ENCODE data around the gene EPGN.

EPGN gene

GRCh38 chr4:74319470-74319869, 11.2 kb downstream of the EPGN start:
- no peaks in the 10 kb centered on the region for H3K4me1 Mint-ChIP-seq (ENCODE audit: low read depth)
- H3K4me3 Mint-ChIP-seq = no peak overlapping the region
- no peaks in the 10 kb centered on the region for H3K9me3 Mint-ChIP-seq
- H3K27ac Mint-ChIP-seq = no peak overlapping the region
- H3K36me3 Mint-ChIP-seq (ENCODE audit: low read depth) = no peaks in the 10 kb centered on the region
- peaks cover 7% of the 10 kb centered on the region for H3K27me3 Mint-ChIP-seq

- Mint-ChIP-seq H3K27me3 (peaks cover 10% of the 10 kb centered on the region), H3K4me3 (no peak overlapping the region), H3K36me3 (ENCODE audit: low read depth) (no peaks in the 10 kb centered on the region), H3K27ac (no peak overlapping the region), H3K4me1 (ENCODE audit: low read depth) (no peaks in the 10 kb centered on the region), H3K9me3 (no peaks in the 10 kb centered on the region)
Measured at GRCh38 chr4:74320559-74321118, 12.4 kb downstream of the EPGN start.

- H3K4me1 Mint-ChIP-seq (ENCODE audit: low read depth) = no peaks in the 10 kb centered on the region
- no peaks in the 10 kb centered on the region for H3K36me3 Mint-ChIP-seq (ENCODE audit: low read depth)
- no peak overlapping the region for H3K27ac Mint-ChIP-seq
- H3K9me3 Mint-ChIP-seq = no peaks in the 10 kb centered on the region
- no peak overlapping the region for H3K4me3 Mint-ChIP-seq
- H3K27me3 Mint-ChIP-seq = peaks cover 12% of the 10 kb centered on the region
Measured at GRCh38 chr4:74322301-74322700, 14.0 kb downstream of the EPGN start.

GRCh38 chr4:74323663-74324062, 15.4 kb downstream of the EPGN start:
- Mint-ChIP-seq H3K36me3 (ENCODE audit: low read depth) (no peaks in the 10 kb centered on the region), H3K27ac (no peak overlapping the region), H3K9me3 (no peaks in the 10 kb centered on the region), H3K4me1 (ENCODE audit: low read depth) (no peaks in the 10 kb centered on the region), H3K27me3 (peaks cover 20% of the 10 kb centered on the region), H3K4me3 (no peak overlapping the region)

- H3K27ac Mint-ChIP-seq = no peak overlapping the region
- no peak overlapping the region for H3K4me3 Mint-ChIP-seq
- no peaks in the 10 kb centered on the region for H3K9me3 Mint-ChIP-seq
- H3K27me3 Mint-ChIP-seq = peaks cover 25% of the 10 kb centered on the region
- H3K36me3 Mint-ChIP-seq (ENCODE audit: low read depth) = no peaks in the 10 kb centered on the region
- H3K4me1 Mint-ChIP-seq (ENCODE audit: low read depth) = no peaks in the 10 kb centered on the region
Measured at GRCh38 chr4:74324262-74324661, 16.0 kb downstream of the EPGN start.

GRCh38 chr4:74325886-74326285, 17.6 kb downstream of the EPGN start:
- Mint-ChIP-seq H3K27ac (no peak overlapping the region), H3K4me3 (no peak overlapping the region), H3K27me3 (peaks cover 29% of the 10 kb centered on the region)

GRCh38 chr4:74327762-74328161, 19.5 kb downstream of the EPGN start:
- peaks cover 21% of the 10 kb centered on the region for H3K27me3 Mint-ChIP-seq
- H3K27ac Mint-ChIP-seq = no peak overlapping the region
- no peak overlapping the region for H3K4me3 Mint-ChIP-seq
- H3K9me3 Mint-ChIP-seq = no peaks in the 10 kb centered on the region
- H3K4me1 Mint-ChIP-seq (ENCODE audit: low read depth) = no peaks in the 10 kb centered on the region
- no peaks in the 10 kb centered on the region for H3K36me3 Mint-ChIP-seq (ENCODE audit: low read depth)

More at GRCh38 chr4:74325886-74326285, 17.6 kb downstream of the EPGN start:
- H3K4me1 Mint-ChIP-seq (ENCODE audit: low read depth) = no peaks in the 10 kb centered on the region
- no peaks in the 10 kb centered on the region for H3K36me3 Mint-ChIP-seq (ENCODE audit: low read depth)
- H3K9me3 Mint-ChIP-seq = no peaks in the 10 kb centered on the region

- Mint-ChIP-seq H3K4me3 (no peak overlapping the region), H3K27ac (no peak overlapping the region), H3K36me3 (ENCODE audit: low read depth) (no peaks in the 10 kb centered on the region), H3K4me1 (ENCODE audit: low read depth) (no peaks in the 10 kb centered on the region), H3K27me3 (peaks cover 21% of the 10 kb centered on the region), H3K9me3 (no peaks in the 10 kb centered on the region)
Measured at GRCh38 chr4:74328501-74328900, 20.2 kb downstream of the EPGN start.

- H3K4me1 Mint-ChIP-seq (ENCODE audit: low read depth) = no peaks in the 10 kb centered on the region
- H3K4me3 Mint-ChIP-seq = no peak overlapping the region
- H3K27me3 Mint-ChIP-seq = peaks cover 21% of the 10 kb centered on the region
- no peak overlapping the region for H3K27ac Mint-ChIP-seq
- no peaks in the 10 kb centered on the region for H3K36me3 Mint-ChIP-seq (ENCODE audit: low read depth)
- H3K9me3 Mint-ChIP-seq = no peaks in the 10 kb centered on the region
Measured at GRCh38 chr4:74329307-74329706, 21.0 kb downstream of the EPGN start.

- no peaks in the 10 kb centered on the region for H3K36me3 Mint-ChIP-seq (ENCODE audit: low read depth)
- peaks cover 21% of the 10 kb centered on the region for H3K27me3 Mint-ChIP-seq
- H3K4me1 Mint-ChIP-seq (ENCODE audit: low read depth) = no peaks in the 10 kb centered on the region
- H3K9me3 Mint-ChIP-seq = no peaks in the 10 kb centered on the region
- H3K4me3 Mint-ChIP-seq = no peak overlapping the region
- H3K27ac Mint-ChIP-seq = no peak overlapping the region
Measured at GRCh38 chr4:74330295-74330750, 22.1 kb downstream of the EPGN start.

- peaks cover 16% of the 10 kb centered on the region for H3K27me3 Mint-ChIP-seq
- no peaks in the 10 kb centered on the region for H3K4me1 Mint-ChIP-seq (ENCODE audit: low read depth)
- H3K9me3 Mint-ChIP-seq = no peaks in the 10 kb centered on the region
- no peak overlapping the region for H3K27ac Mint-ChIP-seq
- no peak overlapping the region for H3K4me3 Mint-ChIP-seq
- H3K36me3 Mint-ChIP-seq (ENCODE audit: low read depth) = no peaks in the 10 kb centered on the region
Measured at GRCh38 chr4:74331252-74331651, 23.0 kb downstream of the EPGN start.

GRCh38 chr4:74331944-74332343, 23.7 kb downstream of the EPGN start:
- H3K4me3 Mint-ChIP-seq = no peak overlapping the region
- no peaks in the 10 kb centered on the region for H3K9me3 Mint-ChIP-seq
- no peaks in the 10 kb centered on the region for H3K36me3 Mint-ChIP-seq (ENCODE audit: low read depth)
- H3K27me3 Mint-ChIP-seq = peaks cover 16% of the 10 kb centered on the region
- H3K4me1 Mint-ChIP-seq (ENCODE audit: low read depth) = no peaks in the 10 kb centered on the region
- H3K27ac Mint-ChIP-seq = no peak overlapping the region

GRCh38 chr4:74334636-74335035, 26.4 kb downstream of the EPGN start:
- H3K4me1 Mint-ChIP-seq (ENCODE audit: low read depth) = no peaks in the 10 kb centered on the region

GRCh38 chr4:74335341-74336021, 27.2 kb downstream of the EPGN start:
- H3K27me3 Mint-ChIP-seq = peaks cover 4% of the 10 kb centered on the region
- no peaks in the 10 kb centered on the region for H3K4me1 Mint-ChIP-seq (ENCODE audit: low read depth)

More at GRCh38 chr4:74334636-74335035, 26.4 kb downstream of the EPGN start:
- H3K4me3 Mint-ChIP-seq = no peak overlapping the region
- H3K27me3 Mint-ChIP-seq = peaks cover 3% of the 10 kb centered on the region
- no peaks in the 10 kb centered on the region for H3K9me3 Mint-ChIP-seq
- no peak overlapping the region for H3K27ac Mint-ChIP-seq
- H3K36me3 Mint-ChIP-seq (ENCODE audit: low read depth) = no peaks in the 10 kb centered on the region

GRCh38 chr4:74338792-74339333, 30.6 kb downstream of the EPGN start:
- Mint-ChIP-seq H3K36me3 (ENCODE audit: low read depth) (no peaks in the 10 kb centered on the region), H3K27me3 (peaks cover 14% of the 10 kb centered on the region), H3K4me1 (ENCODE audit: low read depth) (no peaks in the 10 kb centered on the region), H3K27ac (no peak overlapping the region), H3K4me3 (no peak overlapping the region), H3K9me3 (peaks cover 5% of the 10 kb centered on the region)

More at GRCh38 chr4:74335341-74336021, 27.2 kb downstream of the EPGN start:
- Mint-ChIP-seq H3K9me3 (peaks cover 4% of the 10 kb centered on the region), H3K4me3 (no peak overlapping the region), H3K36me3 (ENCODE audit: low read depth) (no peaks in the 10 kb centered on the region), H3K27ac (no peak overlapping the region)
